Stimulated activated naive CD8-positive, alpha-beta T cell treated with anti-CD3 and anti-CD28 coated beads, Interleukin-15, amount 100 ng/mL, for 72 hours (primary cell): ENCODE measurements around the gene GADD45B.
A peak's percentile ranks its signal among the peaks of the same experiment; 100 is the strongest.
"Not testable (repeated sequence)": the region's sequence is repeated elsewhere in the genome, so short reads cannot be mapped to it uniquely, and the experiment has no call there.

Experiments used
- ATAC-seq: fragments of 150-1000 bp; cut with Tn5 transposase; 2 replicates; pipeline ENCODE4 v1.10.0; 2021; ENCODE audit warnings: mild to moderate bottlenecking, moderate library complexity
- DNase-seq, 2 donors: peaks; one replicate each; pipeline ENCODE4 v3.0.0; 2021 to 2022
- H3K27ac Mint-ChIP-seq, 2 donors: one replicate each; pipeline ENCODE4 v1.8.0; 2022; ENCODE audit warnings: mild to moderate bottlenecking in 2 of 2, mixed read lengths in 2 of 2, moderate library complexity in 2 of 2
- H3K27me3 Mint-ChIP-seq: one replicate; pipeline ENCODE4 v1.8.0; 2022; ENCODE audit warnings: mixed read lengths
- H3K4me1 Mint-ChIP-seq: one replicate; pipeline ENCODE4 v1.8.0; 2022; ENCODE audit warnings: mild to moderate bottlenecking, mixed read lengths
- H3K4me3 Mint-ChIP-seq, 2 donors: one replicate each; pipeline ENCODE4 v1.8.0; 2022; ENCODE audit warnings: mild to moderate bottlenecking in 2 of 2, mixed read lengths in 2 of 2, moderate library complexity in 1 of 2
- H3K9me3 Mint-ChIP-seq, 2 donors: one replicate each; pipeline ENCODE4 v1.8.0; 2022; ENCODE audit warnings: mixed read lengths in 2 of 2

The GADD45B gene

GRCh38 chr19:2457394-2458037 lies 18.4 kb upstream of the GADD45B start:
- ATAC-seq (no peak), DNase-seq (no peak)
- Mint-ChIP-seq H3K4me3 (peak overlapping the region; percentile 78 to 92), H3K4me1 (peaks cover 58% of the 10 kb centered on the region), H3K27ac (peak overlapping the region in 1 of 2 donors; percentile 66), H3K27me3 (no peaks in the 10 kb centered on the region), H3K9me3 (no peaks in the 10 kb centered on the region)

DNA sequence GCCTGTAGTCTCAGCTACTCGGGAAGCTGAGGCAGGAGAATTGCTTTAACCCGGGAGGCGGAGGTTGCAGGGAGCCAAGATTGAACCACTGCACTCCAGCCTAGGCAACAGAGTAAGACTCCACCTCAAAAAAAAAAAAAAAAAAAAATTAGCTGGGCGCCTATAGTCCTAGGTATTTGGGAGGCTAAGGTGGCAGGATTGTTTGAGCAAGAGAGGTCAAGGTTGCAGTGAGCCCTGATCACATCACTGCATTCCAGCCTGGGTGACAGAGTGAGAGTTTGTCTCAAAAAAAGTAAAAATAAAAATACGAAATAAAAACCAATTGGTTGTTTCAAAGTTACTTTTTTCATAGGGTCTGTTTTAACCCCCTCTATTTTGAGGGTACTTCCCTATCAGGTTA lies 17.9 kb upstream of the GADD45B start:
- peaks cover 56% of the 10 kb centered on the region for H3K4me1 Mint-ChIP-seq
- H3K9me3 Mint-ChIP-seq: no peaks in the 10 kb centered on the region
- DNase-seq: no peak
- no peak overlapping the region for H3K27ac Mint-ChIP-seq
- no peak overlapping the region for H3K4me3 Mint-ChIP-seq
- no peaks in the 10 kb centered on the region for H3K27me3 Mint-ChIP-seq
- ATAC-seq: no peak

- H3K27ac Mint-ChIP-seq, DNase-seq, H3K9me3 Mint-ChIP-seq, H3K4me3 Mint-ChIP-seq, H3K27me3 Mint-ChIP-seq, ATAC-seq: not testable (repeated sequence)
- H3K4me1 Mint-ChIP-seq: peaks cover 53% of the 10 kb centered on the region
Observed at GRCh38 chr19:2458776-2459175, 17.2 kb upstream of the GADD45B start.

DNA sequence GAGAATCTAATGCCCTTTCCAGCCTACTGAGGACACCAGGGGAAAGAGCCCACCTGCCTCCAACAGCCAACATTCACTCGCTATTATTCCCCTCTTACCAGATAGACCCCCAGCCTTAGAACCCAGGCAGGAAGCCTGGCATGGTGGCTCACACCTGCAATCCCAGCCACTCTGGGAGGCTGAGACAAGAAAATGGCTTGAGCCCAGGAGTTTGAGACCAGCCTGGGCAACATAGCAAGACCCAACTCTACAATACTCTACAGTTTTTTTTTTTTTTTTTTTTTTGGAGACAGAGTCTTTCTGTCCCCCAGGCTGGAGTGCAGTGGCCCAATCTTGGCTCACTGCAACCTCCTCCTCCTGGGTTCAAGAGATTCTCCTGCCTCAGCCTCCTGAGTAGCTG lies 15.7 kb upstream of the GADD45B start:
- DNase-seq: no peak
- H3K9me3 Mint-ChIP-seq: no peaks in the 10 kb centered on the region
- no peak for ATAC-seq
- no peak overlapping the region for H3K27ac Mint-ChIP-seq
- no peak overlapping the region for H3K4me3 Mint-ChIP-seq
- H3K4me1 Mint-ChIP-seq: peaks cover 43% of the 10 kb centered on the region
- no peaks in the 10 kb centered on the region for H3K27me3 Mint-ChIP-seq

- Mint-ChIP-seq H3K27ac (peak overlapping the region; percentile 93 to 96), H3K27me3 (no peaks in the 10 kb centered on the region), H3K9me3 (no peaks in the 10 kb centered on the region), H3K4me3 (peak overlapping the region; percentile 90 to 91), H3K4me1 (peaks cover 32% of the 10 kb centered on the region)
- ATAC-seq (peak; percentile 89), DNase-seq (peak; percentile 73 to 82)
Observed at GRCh38 chr19:2461751-2462634, 13.9 kb upstream of the GADD45B start.

DNA sequence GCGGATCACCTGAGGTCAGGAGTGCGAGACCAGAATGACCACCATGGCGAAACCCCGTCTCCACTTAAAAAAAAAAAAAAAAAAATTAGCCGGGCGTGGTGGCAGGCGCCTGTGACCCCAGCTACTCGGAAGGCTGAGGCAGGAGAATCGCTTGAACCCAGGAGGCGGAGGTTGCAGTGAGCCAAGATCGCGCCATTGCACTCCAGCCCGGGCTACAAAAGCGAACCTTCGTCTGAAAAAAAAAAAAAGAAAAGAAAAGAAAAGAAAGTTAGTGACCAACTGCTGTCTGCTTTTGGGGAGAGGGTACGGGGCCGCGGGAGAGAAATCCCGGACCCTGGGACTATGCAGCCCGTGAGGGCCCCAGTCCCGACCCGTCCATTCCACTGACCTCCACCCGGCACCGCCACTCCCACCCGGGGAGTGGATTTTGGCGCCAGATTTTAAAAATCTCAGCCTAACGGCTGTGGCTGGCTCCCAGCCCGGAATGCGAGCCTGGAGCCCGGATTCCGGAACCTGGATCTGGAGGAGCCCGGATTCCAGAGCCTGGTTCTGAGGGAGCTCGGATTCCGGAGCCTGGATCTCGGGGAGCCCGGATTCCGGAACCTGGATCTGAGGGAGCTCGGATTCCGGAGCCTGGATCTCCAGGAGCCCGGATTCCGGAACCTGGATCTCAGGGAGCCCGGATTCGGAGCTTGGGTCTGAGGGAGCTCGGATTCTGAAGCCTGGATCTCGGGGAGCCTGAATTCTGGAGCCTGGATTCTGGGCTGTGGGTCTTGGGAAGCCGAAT lies 13.1 kb upstream of the GADD45B start:
- Mint-ChIP-seq H3K27ac (peak overlapping the region in 1 of 2 donors; percentile 96), H3K4me1 (peaks cover 31% of the 10 kb centered on the region), H3K27me3 (no peaks in the 10 kb centered on the region), H3K4me3 (peak overlapping the region; percentile 90 to 91), H3K9me3 (no peaks in the 10 kb centered on the region)
- DNase-seq (no peak), ATAC-seq (no peak)

DNA sequence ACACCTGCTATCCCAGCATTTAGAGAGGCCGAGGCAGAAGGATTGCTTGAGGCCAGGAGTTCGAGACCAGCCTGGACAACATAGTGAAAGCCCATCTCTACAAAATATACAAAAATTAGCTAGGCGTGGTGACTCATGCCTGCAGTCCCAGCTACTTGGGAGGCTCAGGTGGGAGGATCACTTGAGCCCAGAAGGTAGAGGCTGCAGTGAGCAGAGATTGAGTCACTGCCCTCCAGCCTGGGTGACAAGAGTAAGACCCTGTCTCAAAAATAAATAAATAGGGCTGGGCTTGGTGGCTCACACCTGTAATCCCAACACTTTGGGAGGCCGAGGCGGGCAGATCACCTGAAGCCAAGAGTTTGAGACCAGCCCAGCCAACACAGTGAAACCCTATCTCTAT lies 12.2 kb upstream of the GADD45B start:
- H3K27ac Mint-ChIP-seq, H3K4me3 Mint-ChIP-seq, H3K9me3 Mint-ChIP-seq, H3K27me3 Mint-ChIP-seq, DNase-seq, ATAC-seq: not testable (repeated sequence)
- H3K4me1 Mint-ChIP-seq: peaks cover 36% of the 10 kb centered on the region

DNA sequence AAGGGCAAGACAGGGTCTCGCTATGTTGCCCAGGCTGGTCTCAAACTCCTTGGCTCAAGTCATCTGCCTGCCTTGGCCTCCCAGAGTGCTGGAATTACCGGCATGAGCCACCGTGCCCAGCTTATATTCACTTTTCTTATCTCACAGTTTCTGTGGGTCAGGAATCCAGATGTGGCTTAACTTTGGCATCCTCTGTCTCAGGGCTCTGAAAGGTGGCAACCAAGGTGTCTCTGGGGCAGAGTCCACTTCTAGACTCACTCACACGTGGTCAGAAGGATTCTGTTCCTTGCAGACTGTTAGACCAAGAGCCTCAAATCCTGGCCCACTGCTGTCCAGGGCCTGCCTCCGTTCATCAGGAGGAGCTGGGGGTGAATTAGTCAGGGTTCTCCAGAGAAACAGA lies 11.5 kb upstream of the GADD45B start:
- ATAC-seq (no peak), DNase-seq (no peak)
- Mint-ChIP-seq H3K27me3 (no peaks in the 10 kb centered on the region), H3K4me1 (peaks cover 43% of the 10 kb centered on the region), H3K27ac (no peak overlapping the region), H3K4me3 (no peak overlapping the region), H3K9me3 (no peaks in the 10 kb centered on the region)

DNA sequence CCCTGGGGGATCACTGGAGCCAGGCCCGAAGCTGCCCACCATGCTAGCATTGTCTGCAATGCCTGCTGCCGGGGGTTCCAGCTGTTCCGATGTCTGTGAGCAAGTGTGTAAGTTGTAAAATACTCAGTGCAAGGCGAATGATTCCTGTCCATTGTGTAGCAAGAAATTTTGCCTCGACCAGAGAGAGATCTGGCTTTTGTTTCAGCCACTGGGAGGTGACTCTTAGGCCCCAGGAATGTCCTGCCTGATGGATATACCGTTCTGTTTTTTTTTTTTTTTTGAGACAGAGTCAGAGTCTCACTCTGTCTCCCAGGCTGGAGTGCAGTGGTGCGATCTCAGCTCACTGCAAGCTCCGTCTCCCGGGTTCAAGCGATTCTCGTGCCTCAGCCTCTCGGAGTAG lies 7.3 kb upstream of the GADD45B start:
- ATAC-seq (no peak), DNase-seq (no peak)
- H3K4me3 Mint-ChIP-seq: peak overlapping the region in 1 of 2 donors; percentile 50
- peaks cover 34% of the 10 kb centered on the region for H3K4me1 Mint-ChIP-seq
- H3K27ac Mint-ChIP-seq: no peak overlapping the region
- no peaks in the 10 kb centered on the region for H3K9me3 Mint-ChIP-seq
- H3K27me3 Mint-ChIP-seq: peaks cover 7% of the 10 kb centered on the region

DNA sequence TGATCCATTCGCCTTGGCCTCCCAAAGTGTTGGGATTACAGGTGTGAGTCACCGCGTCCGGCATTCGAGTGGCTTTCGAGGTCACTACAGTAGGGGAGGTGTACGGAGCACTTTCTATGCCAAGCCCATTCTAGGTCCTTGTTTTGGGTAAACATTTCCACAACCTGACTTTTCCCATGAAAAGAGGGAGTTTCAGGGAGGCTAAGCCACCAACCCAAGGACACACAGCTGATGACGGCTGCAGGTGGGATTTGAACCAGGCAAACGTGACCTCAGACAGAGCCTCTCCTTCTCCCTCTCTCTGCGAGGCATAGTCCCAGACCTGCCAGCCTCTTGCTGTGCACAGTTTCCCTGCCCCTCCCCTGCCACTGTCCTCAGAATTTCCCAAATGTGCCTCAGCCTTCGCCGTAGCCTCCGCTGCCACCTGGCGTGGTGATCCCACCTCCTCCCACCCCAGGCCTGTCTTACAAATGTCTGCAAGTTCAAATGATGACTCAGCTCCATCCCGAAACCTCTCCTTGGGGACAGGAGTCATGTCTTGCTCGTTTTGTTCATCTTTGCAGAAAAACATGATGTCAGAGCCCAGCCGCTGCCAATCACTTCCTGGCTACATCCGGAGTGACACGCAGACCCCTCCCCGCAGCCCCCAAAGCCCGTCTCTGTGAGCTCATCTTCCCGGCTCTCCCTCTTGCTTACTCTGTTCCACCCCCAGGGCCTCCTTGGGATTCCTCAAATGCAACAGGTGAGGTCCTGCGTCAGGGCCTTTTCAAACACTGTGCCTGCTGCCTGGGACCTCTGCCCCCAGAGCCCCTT lies 6.6 kb upstream of the GADD45B start:
- Mint-ChIP-seq H3K4me3 (peak overlapping the region; percentile 50 to 58), H3K9me3 (no peaks in the 10 kb centered on the region), H3K27me3 (peaks cover 7% of the 10 kb centered on the region), H3K4me1 (peaks cover 33% of the 10 kb centered on the region), H3K27ac (peak overlapping the region; percentile 31 to 89)
- DNase-seq (peak in 1 of 2 donors; percentile 62), ATAC-seq (peak; percentile 75)

DNA sequence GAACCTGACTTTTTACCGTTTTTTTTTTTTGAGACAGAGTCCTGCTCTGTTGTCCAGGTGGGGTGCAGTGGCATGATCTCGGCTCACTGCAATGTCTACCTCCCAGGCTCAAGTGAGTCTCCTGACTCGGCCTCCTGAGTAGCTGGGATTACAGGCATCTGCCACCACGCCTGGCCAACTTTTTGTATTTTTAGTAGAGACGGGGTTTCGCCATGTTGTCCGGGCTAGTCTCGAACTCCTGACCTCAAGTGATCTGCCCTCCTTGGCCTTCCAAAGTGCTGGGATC lies 6.1 kb upstream of the GADD45B start:
- not testable (repeated sequence) for H3K27me3 Mint-ChIP-seq, ATAC-seq, H3K9me3 Mint-ChIP-seq, DNase-seq
- Mint-ChIP-seq H3K27ac (peak overlapping the region in 1 of 2 donors; percentile 89), H3K4me3 (peak overlapping the region; percentile 50 to 58), H3K4me1 (peaks cover 32% of the 10 kb centered on the region)

- ATAC-seq: peak; percentile 63
- H3K9me3 Mint-ChIP-seq: no peaks in the 10 kb centered on the region
- peak overlapping the region; percentile 55 to 99 for H3K27ac Mint-ChIP-seq
- H3K4me3 Mint-ChIP-seq: peak overlapping the region; percentile 95 to 99
- H3K4me1 Mint-ChIP-seq: peaks cover 33% of the 10 kb centered on the region
- peaks cover 7% of the 10 kb centered on the region for H3K27me3 Mint-ChIP-seq
- DNase-seq: peak; percentile 97 to 99
Observed at GRCh38 chr19:2474232-2475017, 1.5 kb upstream of the GADD45B start.

DNA sequence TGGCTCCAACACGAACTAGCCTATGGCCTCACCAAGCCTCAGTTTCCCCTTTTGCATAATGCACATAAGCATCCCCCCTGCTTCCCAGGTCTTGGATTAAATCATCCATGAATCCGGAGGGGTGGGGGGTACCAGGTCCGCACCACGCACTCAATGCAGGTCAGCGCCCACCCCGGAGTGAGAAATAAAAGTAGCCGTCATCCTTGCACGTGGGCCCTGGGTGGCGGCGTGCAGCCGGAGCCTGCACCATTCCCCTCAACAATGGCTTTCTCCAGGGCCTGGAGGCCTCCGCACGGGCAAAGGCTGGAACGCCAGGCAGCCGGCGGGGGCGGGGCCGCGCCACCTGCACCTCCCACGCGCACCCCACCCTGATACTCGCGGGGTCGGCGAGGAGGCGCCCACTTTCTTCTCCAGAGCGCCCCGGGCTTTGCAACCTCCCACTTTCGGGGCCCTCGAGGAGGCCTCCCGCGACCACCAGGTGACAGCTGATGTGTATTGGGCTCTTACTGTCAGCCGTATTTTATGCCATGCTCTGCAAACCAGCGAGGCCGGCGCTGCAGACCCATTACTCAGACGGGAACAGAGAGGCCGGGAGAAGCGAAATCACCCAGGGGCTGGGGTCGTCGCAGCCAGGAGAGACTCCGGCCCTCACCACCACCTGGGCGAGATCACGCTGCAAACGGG lies 767 bp upstream of the GADD45B start:
- Mint-ChIP-seq H3K27me3 (peaks cover 7% of the 10 kb centered on the region), H3K4me1 (peaks cover 33% of the 10 kb centered on the region), H3K4me3 (peak overlapping the region; percentile 95 to 99), H3K9me3 (no peaks in the 10 kb centered on the region), H3K27ac (peak overlapping the region; percentile 96 to 99)
- peak; percentile 91 to 94 for DNase-seq
- peak; percentile 70 for ATAC-seq
